Ovary (tissue), 3 donors: ENCODE measurements around the gene PPP6R2.

Source experiments
- CTCF ChIP-seq, 3 donors: fragments of 450-650 bp in 2 of 3; fragments of 200-600 bp in 1 of 3; IDR thresholded peaks; one replicate each; pipeline versions ENCODE4 v1.5.1 to v1.8.0; 2016 to 2022; ENCODE audit warnings: antibody characterized with exemption in 3 of 3, mild to moderate bottlenecking in 1 of 3
- EP300 ChIP-seq: sonication (generic); formaldehyde crosslinking; IDR thresholded peaks from one replicate; pipeline ENCODE4 v1.6.1; 2017; ENCODE audit warnings: antibody characterized with exemption
- donor health status: DM: no; HTN: no; CAD: no.

DNA sequence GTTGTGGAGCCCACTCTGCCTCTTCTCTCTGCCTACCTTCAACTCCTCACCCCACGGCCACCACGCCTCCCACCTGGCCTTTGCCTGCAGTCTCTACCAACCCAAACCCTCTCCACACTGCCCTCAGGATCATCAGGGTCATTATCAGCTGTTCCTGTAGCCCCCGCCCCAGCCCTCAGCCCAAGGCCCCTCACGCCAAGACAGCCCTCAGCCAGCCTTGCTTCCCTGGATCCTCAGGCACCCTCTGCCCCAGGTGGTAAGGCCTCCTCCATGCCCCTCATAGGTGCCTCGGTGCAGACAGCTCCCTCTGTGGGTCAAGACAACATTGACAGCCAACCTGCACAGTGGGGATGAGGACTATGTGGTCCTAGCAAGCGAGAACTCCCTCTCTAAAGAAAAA, 130.0 kb downstream of the PPP6R2 start:
- TF ChIP-seq EP300 (no peak), CTCF (IDR thresholded peaks at IDR 0.05) (no peak)
